ENCODE data around the gene TFDP1.

- no peak for TF ChIP-seq CTCF (conservative IDR thresholded peaks at IDR 0.05)
- no peak for TF ChIP-seq EZH2 (IDR thresholded peaks at IDR 0.05; ENCODE audit: low read depth)
Measured at GRCh38 chr13:113592571-113592970, 8.0 kb downstream of the TFDP1 start.
